ENCODE measurements around the gene SF3A1. TPM values are rescaled to one million over a fixed set of nuclear protein-coding genes. Genes with fewer than 3 reads are reported as not detected.

The SF3A1 gene
- total and polyA plus RNA-seq, 2 donors (not counting 1 experiment from before 2014, with no cell fraction given), result 92.1 to 283 TPM

DNA sequence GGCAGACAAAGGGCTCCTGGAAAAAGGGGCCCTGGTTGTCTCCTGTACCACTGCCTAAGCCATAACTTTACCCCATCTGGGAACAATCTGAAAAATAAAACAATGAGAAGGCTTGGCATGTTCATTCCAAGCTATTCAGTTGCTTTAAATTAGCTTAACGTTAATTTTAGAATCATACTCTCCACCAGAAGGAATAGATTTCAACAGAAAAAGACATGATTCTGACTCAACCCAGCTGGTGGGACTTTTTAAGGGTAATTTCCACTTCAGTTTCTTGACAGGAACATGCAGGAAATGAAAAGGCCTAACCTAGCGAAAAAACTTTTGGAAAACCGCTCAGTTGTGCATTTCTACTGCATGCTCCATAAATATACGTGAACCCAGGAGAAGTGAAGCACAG is 7.9 kb downstream of the SF3A1 start:
- peaks cover 82% of the 10 kb centered on the region for H3K79me2 ChIP-seq (ENCODE audit: control insufficient read depth, insufficient read depth, low read length)
- Mint-ChIP-seq H3K27ac (peak overlapping the region; percentile 17), H3K4me1 (peaks cover 30% of the 10 kb centered on the region), H3K9me3 (ENCODE audit: insufficient read depth) (no peaks in the 10 kb centered on the region), H3K4me3 (no peak overlapping the region), H3K27me3 (no peaks in the 10 kb centered on the region)
- H4K20me1 ChIP-seq (ENCODE audit: control insufficient read depth, insufficient read depth, low read length, poor library complexity, severe bottlenecking), result peaks cover 88% of the 10 kb centered on the region
- peaks cover 31 to 89% of the 10 kb centered on the region in 2 experiments for H3K36me3 ChIP-seq (replicated peaks in 1 of 2; ENCODE audit: control extremely low read depth in 1 of 2, control insufficient read depth in 1 of 2, extremely low read depth in 1 of 2, insufficient read depth in 2 of 2, low read length in 1 of 2)
- TF ChIP-seq, protein P1, sequence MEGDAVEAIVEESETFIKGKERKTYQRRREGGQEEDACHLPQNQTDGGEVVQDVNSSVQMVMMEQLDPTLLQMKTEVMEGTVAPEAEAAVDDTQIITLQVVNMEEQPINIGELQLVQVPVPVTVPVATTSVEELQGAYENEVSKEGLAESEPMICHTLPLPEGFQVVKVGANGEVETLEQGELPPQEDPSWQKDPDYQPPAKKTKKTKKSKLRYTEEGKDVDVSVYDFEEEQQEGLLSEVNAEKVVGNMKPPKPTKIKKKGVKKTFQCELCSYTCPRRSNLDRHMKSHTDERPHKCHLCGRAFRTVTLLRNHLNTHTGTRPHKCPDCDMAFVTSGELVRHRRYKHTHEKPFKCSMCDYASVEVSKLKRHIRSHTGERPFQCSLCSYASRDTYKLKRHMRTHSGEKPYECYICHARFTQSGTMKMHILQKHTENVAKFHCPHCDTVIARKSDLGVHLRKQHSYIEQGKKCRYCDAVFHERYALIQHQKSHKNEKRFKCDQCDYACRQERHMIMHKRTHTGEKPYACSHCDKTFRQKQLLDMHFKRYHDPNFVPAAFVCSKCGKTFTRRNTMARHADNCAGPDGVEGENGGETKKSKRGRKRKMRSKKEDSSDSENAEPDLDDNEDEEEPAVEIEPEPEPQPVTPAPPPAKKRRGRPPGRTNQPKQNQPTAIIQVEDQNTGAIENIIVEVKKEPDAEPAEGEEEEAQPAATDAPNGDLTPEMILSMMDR (IDR thresholded peaks at IDR 0.05), result no peak
- TF ChIP-seq EZH2 (IDR thresholded peaks at IDR 0.05; ENCODE audit: borderline replicate concordance, insufficient read depth, low read depth, low read length, poor library complexity, severe bottlenecking), result no peak
- H3K27ac ChIP-seq (ENCODE audit: low read length in 2 of 2), result no peak overlapping the region
- POLR2A ChIA-PET, result no interaction called here
- peaks cover 0 to 2% of the 10 kb centered on the region in 2 donors for H3K4me1 ChIP-seq (ENCODE audit: control insufficient read depth in 2 of 2, insufficient read depth in 2 of 2, low read length in 2 of 2)
- H3K9ac ChIP-seq (ENCODE audit: low read length), result no peak overlapping the region
- no peak overlapping the region for H3K4me2 ChIP-seq (replicated peaks; ENCODE audit: low read depth, low read length, poor library complexity, severe bottlenecking)
- 61% methylated on average over 3 of the region's 4 CpGs for WGBS (ENCODE audit: insufficient coverage)
- ATAC-seq (ENCODE audit: low read depth) (no peak), DNase-seq (no peak)
- CTCF ChIA-PET, result interaction anchor here (0.7 to 12.3 kb wide), 4 partner anchors 11 to 61 kb away, joined by 3 to 169 read pairs (median 5); partner anchors contain the start of gene CASTOR1
- H3K27me3 ChIP-seq (replicated peaks in 1 of 4; ENCODE audit: control extremely low read depth in 1 of 4, control insufficient read depth in 3 of 4, insufficient read depth in 4 of 4, low read length in 3 of 4), result no peaks in the 10 kb centered on the region
- intact Hi-C loops (cut with micrococcal nuclease), result no loop called here
- no peak overlapping the region for H2AFZ ChIP-seq (ENCODE audit: insufficient read depth, low read depth, low read length, poor library complexity, severe bottlenecking)
- H3K9me3 ChIP-seq (ENCODE audit: control extremely low read depth in 1 of 3, control insufficient read depth in 2 of 3, insufficient read depth in 1 of 3, low read length in 2 of 3), result no peaks in the 10 kb centered on the region
- H3K4me3 ChIP-seq (ENCODE audit: control extremely low read depth in 1 of 5, extremely low read depth in 1 of 5, insufficient read depth in 1 of 5, low read depth in 2 of 5, low read length in 4 of 5), result no peak overlapping the region

DNA sequence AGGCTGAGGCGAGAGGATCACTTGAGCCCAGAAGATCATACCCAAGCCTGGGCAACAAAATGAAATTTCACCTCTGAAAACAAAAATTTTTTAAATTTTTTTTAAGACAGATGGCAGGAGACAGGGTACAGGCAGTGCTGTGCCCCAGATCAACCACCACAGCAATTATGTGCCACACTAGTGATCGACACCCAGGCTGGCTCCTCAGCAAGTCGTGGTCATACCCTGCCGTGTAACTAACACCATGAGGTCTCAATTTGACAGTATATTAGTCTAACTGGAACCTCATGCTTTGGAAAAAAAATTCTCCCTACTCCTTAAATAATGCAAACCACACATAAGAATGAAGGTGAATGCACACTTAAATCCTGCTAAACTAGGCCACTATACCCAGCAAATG is 8.3 kb downstream of the SF3A1 start:
- intact Hi-C loops (cut with micrococcal nuclease), result no loop called here
- no peak overlapping the region for H2AFZ ChIP-seq (ENCODE audit: insufficient read depth, low read depth, low read length, poor library complexity, severe bottlenecking)
- no peaks in the 10 kb centered on the region for H3K27me3 Mint-ChIP-seq
- no peak overlapping the region for H3K9ac ChIP-seq (ENCODE audit: low read length)
- H3K27ac ChIP-seq (ENCODE audit: low read length in 2 of 2), result no peak overlapping the region
- H3K4me1 ChIP-seq (ENCODE audit: control insufficient read depth in 2 of 2, insufficient read depth in 2 of 2, low read length in 2 of 2), result no peaks in the 10 kb centered on the region
- no peak for TF ChIP-seq EZH2 (IDR thresholded peaks at IDR 0.05; ENCODE audit: borderline replicate concordance, insufficient read depth, low read depth, low read length, poor library complexity, severe bottlenecking)
- TF ChIP-seq, protein P1 (IDR thresholded peaks at IDR 0.05), result no peak
- no peak overlapping the region for H3K4me2 ChIP-seq (replicated peaks; ENCODE audit: low read depth, low read length, poor library complexity, severe bottlenecking)
- no peaks in the 10 kb centered on the region for H3K9me3 Mint-ChIP-seq (ENCODE audit: insufficient read depth)
- peaks cover 27% of the 10 kb centered on the region for H3K4me1 Mint-ChIP-seq
- H4K20me1 ChIP-seq (ENCODE audit: control insufficient read depth, insufficient read depth, low read length, poor library complexity, severe bottlenecking), result peaks cover 92% of the 10 kb centered on the region
- H3K27me3 ChIP-seq (replicated peaks in 1 of 4; ENCODE audit: control extremely low read depth in 1 of 4, control insufficient read depth in 3 of 4, insufficient read depth in 4 of 4, low read length in 3 of 4), result no peaks in the 10 kb centered on the region
- ChIA-PET POLR2A (no interaction called here), CTCF (interaction anchor here (1.2 to 12.3 kb wide), 3 partner anchors 8 to 60 kb away, joined by 3 to 169 read pairs (median 5); partner anchors contain the start of genes CASTOR1 and SF3A1)
- H3K79me2 ChIP-seq (ENCODE audit: control insufficient read depth, insufficient read depth, low read length), result peaks cover 78% of the 10 kb centered on the region
- H3K9me3 ChIP-seq (ENCODE audit: control extremely low read depth in 1 of 3, control insufficient read depth in 2 of 3, insufficient read depth in 1 of 3, low read length in 2 of 3), result no peaks in the 10 kb centered on the region
- peak overlapping the region; percentile 17 for H3K27ac Mint-ChIP-seq
- WGBS (ENCODE audit: insufficient coverage), result no CpG with 5 or more reads among the region's 4 CpGs
- H3K4me3 Mint-ChIP-seq, result no peak overlapping the region
- H3K36me3 ChIP-seq (replicated peaks in 1 of 2; ENCODE audit: control extremely low read depth in 1 of 2, control insufficient read depth in 1 of 2, extremely low read depth in 1 of 2, insufficient read depth in 2 of 2, low read length in 1 of 2), result peaks cover 31 to 90% of the 10 kb centered on the region in 2 experiments
- H3K4me3 ChIP-seq (ENCODE audit: control extremely low read depth in 1 of 5, extremely low read depth in 1 of 5, insufficient read depth in 1 of 5, low read depth in 2 of 5, low read length in 4 of 5), result no peak overlapping the region
- DNase-seq, result no peak
- ATAC-seq (ENCODE audit: low read depth), result no peak

Measured in B cell (primary cell).